Measurements from ENCODE around the gene IDH3A.

Gene IDH3A

GRCh38 chr15:78129751-78130287 is 19.3 kb upstream of the IDH3A start:
- no peak for TF ChIP-seq ZFX (IDR thresholded peaks at IDR 0.05)
- no peak for TF ChIP-seq CTCF (conservative IDR thresholded peaks at IDR 0.05)
- H3K27ac ChIP-seq, result peak overlapping the region; percentile 71; the same call in 1 of the 2 replicates

- no peak overlapping the region; the same call in 1 of the 2 replicates for H3K27ac ChIP-seq
Measured at GRCh38 chr15:78130466-78131294, 18.5 kb upstream of the IDH3A start.

GRCh38 chr15:78131295-78132061 is 17.7 kb upstream of the IDH3A start, which contains the start of gene CIB2:
Gene CIB2 (minus strand): TSS chr15:78131445. CDS start chr15:78131215, 230 bp downstream.
- peak within 1 kb of the TSS; percentile 11; the same call in 1 of the 2 replicates for H3K27ac ChIP-seq

More at GRCh38 chr15:78130466-78131294, 18.5 kb upstream of the IDH3A start:
- TF ChIP-seq ZFX (IDR thresholded peaks at IDR 0.05) (no peak), CTCF (conservative IDR thresholded peaks at IDR 0.05) (no peak)

GRCh38 chr15:78133801-78134200 is 15.4 kb upstream of the IDH3A start:
- no peak overlapping the region for H3K27ac ChIP-seq

More at GRCh38 chr15:78131295-78132061, 17.7 kb upstream of the IDH3A start, which contains the start of gene CIB2:
- peak; percentile 91 for TF ChIP-seq CTCF (conservative IDR thresholded peaks at IDR 0.05)
- TF ChIP-seq ZFX (IDR thresholded peaks at IDR 0.05), result no peak

GRCh38 chr15:78139578-78139977 is 9.6 kb upstream of the IDH3A start:
- no peak for TF ChIP-seq ZFX (IDR thresholded peaks at IDR 0.05)
- TF ChIP-seq CTCF (conservative IDR thresholded peaks at IDR 0.05), result no peak
- peak overlapping the region; percentile 68; the same call in 1 of the 2 replicates for H3K27ac ChIP-seq

More at GRCh38 chr15:78133801-78134200, 15.4 kb upstream of the IDH3A start:
- TF ChIP-seq CTCF (conservative IDR thresholded peaks at IDR 0.05) (no peak), ZFX (IDR thresholded peaks at IDR 0.05) (no peak)

GRCh38 chr15:78140292-78140691 is 8.9 kb upstream of the IDH3A start:
- TF ChIP-seq ZFX (IDR thresholded peaks at IDR 0.05), result no peak
- no peak; the same call in 1 of the 2 replicates for TF ChIP-seq CTCF (conservative IDR thresholded peaks at IDR 0.05)
- peak overlapping the region; percentile 68; the same call in 1 of the 2 replicates for H3K27ac ChIP-seq
